Choroid plexus epithelial cell (primary cell): Measurements from ENCODE around the gene TGM2.

Source experiments
- DNase-seq: peaks from one replicate; pipeline ENCODE4 v3.0.0-alpha.2; 2010; ENCODE audit warnings: low read depth
- H3K4me3 ChIP-seq: 2 replicates; pipeline ENCODE4 v1.5.1; 2011; ENCODE audit warnings: low read depth, mild to moderate bottlenecking, control low read depth, low read length, moderate library complexity
- CTCF ChIP-seq: conservative IDR thresholded peaks from 2 replicates; pipeline ENCODE4 v1.5.1; 2011; ENCODE audit warnings: low read depth, mild to moderate bottlenecking, control low read depth, inconsistent platforms, low read length, moderate library complexity

TGM2 gene

GRCh38 chr20:38198238-38198861, 33.3 kb upstream of the TGM2 start:
- no peak overlapping the region for H3K4me3 ChIP-seq
- no peak for TF ChIP-seq CTCF
- no peak for DNase-seq

- TF ChIP-seq CTCF: no peak
- no peak overlapping the region for H3K4me3 ChIP-seq
Observed at GRCh38 chr20:38197619-38198018, 32.5 kb upstream of the TGM2 start.

GRCh38 chr20:38197217-38197616, 32.1 kb upstream of the TGM2 start:
- DNase-seq: no peak
- no peak for TF ChIP-seq CTCF
- no peak overlapping the region for H3K4me3 ChIP-seq

More at GRCh38 chr20:38197619-38198018, 32.5 kb upstream of the TGM2 start:
- DNase-seq: no peak

- peak; percentile 87 for DNase-seq
- no peak for TF ChIP-seq CTCF
- H3K4me3 ChIP-seq: no peak overlapping the region
Observed at GRCh38 chr20:38196592-38196991, 31.5 kb upstream of the TGM2 start.

- no peak for DNase-seq
- no peak overlapping the region for H3K4me3 ChIP-seq
- no peak for TF ChIP-seq CTCF
Observed at GRCh38 chr20:38196076-38196475, 31.0 kb upstream of the TGM2 start.

- TF ChIP-seq CTCF: no peak
- no peak for DNase-seq
- H3K4me3 ChIP-seq: no peak overlapping the region
Observed at GRCh38 chr20:38195521-38195920, 30.5 kb upstream of the TGM2 start.

GRCh38 chr20:38194971-38195504, 30.0 kb upstream of the TGM2 start:
- TF ChIP-seq CTCF: no peak
- DNase-seq: no peak
- no peak overlapping the region for H3K4me3 ChIP-seq
